HCT116 (cell line): ENCODE data around the gene MYADML2. TPM values are rescaled to one million over a fixed set of nuclear protein-coding genes. Genes with fewer than 3 reads are reported as not detected.
A peak's percentile ranks its signal among the peaks of the same experiment; 100 is the strongest.

Source experiments
- ATAC-seq: fragments of 200-7000 bp; cut with Tn5 transposase; 2 replicates; pipeline ENCODE4 v1.9.1; 2020; ENCODE audit warnings: mild to moderate bottlenecking, moderate library complexity
- BruUV-seq: library from RNA; stranded (reverse); fragments of 400-500 nt; replicated peaks from 2 replicates; lab custom pipeline; 2021; lab: Mats Ljungman, UMichigan
- CTCF ChIA-PET: fragments of 300-600 bp; sonication (Branson Sonifier 250); formaldehyde crosslinking; loops from one replicate; lab custom pipeline; 2021; ENCODE audit warnings: antibody characterized with exemption; lab: Charles Lee
- POLR2A ChIA-PET: fragments of 300-600, 350-600 bp; sonication (Branson Sonifier 250); formaldehyde crosslinking; loops from one replicate; lab custom pipeline; 2021; ENCODE audit warnings: antibody characterized with exemption; lab: Charles Lee
- RAD21 ChIA-PET, 2 experiments: fragments of 300-600 bp; sonication (Branson Sonifier 250); formaldehyde crosslinking; loops; one replicate each; lab custom pipeline; 2023; ENCODE audit warnings: low total read pairs in 2 of 2; ENCODE audit not compliant: uncharacterized antibody in 2 of 2, unreplicated experiment in 2 of 2, low non-redundant PET in 1 of 2; lab: Charles Lee
- DNase-seq: peaks from one replicate; pipeline ENCODE4 v3.0.0-alpha.2; 2010; ENCODE audit warnings: low read depth, low spot score
- H2AFZ ChIP-seq: fragments of 200-600 bp; shearing (Covaris generic), sonication (generic); 2 replicates; pipeline ENCODE4 v1.6.1; 2017; ENCODE audit warnings: low read depth, mixed run types, mixed read lengths, antibody characterized with exemption, low read length; ENCODE audit not compliant: poor library complexity, severe bottlenecking
- H3K27ac ChIP-seq: 2 replicates; pipeline ENCODE4 v1.5.1; 2012; ENCODE audit warnings: low read depth, low read length
- H3K27me3 ChIP-seq: fragments of 200-600 bp; sonication (generic); 2 replicates; pipeline ENCODE4 v1.6.1; 2016; ENCODE audit warnings: mixed run types, low read length, mixed read lengths; ENCODE audit not compliant: insufficient read depth
- H3K36me3 ChIP-seq, 2 experiments: fragments of 200-500 bp in 1 of 2; fragments of 200-600 bp in 1 of 2; sonication (Bioruptor generic) in 1 of 2; sonication (generic) in 1 of 2; 2 replicates each; pipeline versions ENCODE4 v1.5.1 to v1.6.1; 2014 to 2016; ENCODE audit warnings: low read length in 2 of 2, inconsistent platforms in 1 of 2, mixed read lengths in 1 of 2, mixed run types in 1 of 2; ENCODE audit not compliant: insufficient read depth in 2 of 2, control insufficient read depth in 1 of 2
- H3K4me1 ChIP-seq, 2 experiments: fragments of 200-600 bp in 1 of 2; sonication (generic) in 1 of 2; 2 replicates each; pipeline versions ENCODE4 v1.5.1 to v1.6.1; 2012 to 2017; ENCODE audit warnings: low read length in 2 of 2, inconsistent platforms in 1 of 2, mild to moderate bottlenecking in 1 of 2, mixed read lengths in 1 of 2, mixed run types in 1 of 2, moderate library complexity in 1 of 2; ENCODE audit not compliant: insufficient read depth in 2 of 2, control insufficient read depth in 1 of 2
- H3K4me2 ChIP-seq: fragments of 200-600 bp; sonication (generic); 2 replicates; pipeline ENCODE4 v1.6.1; 2017; ENCODE audit warnings: mixed run types, low read length, mixed read lengths
- H3K4me3 ChIP-seq, 2 experiments: fragments of 200-600 bp in 1 of 2; sonication (generic) in 1 of 2; replicated peaks in 1 of 2; 2 replicates each; pipeline ENCODE4 v1.5.1; 2011 to 2016; ENCODE audit warnings: low read length in 2 of 2, control low read depth in 1 of 2, low read depth in 1 of 2, mild to moderate bottlenecking in 1 of 2, mixed read lengths in 1 of 2, mixed run types in 1 of 2
- H3K79me2 ChIP-seq: fragments of 200-600 bp; sonication (generic); 2 replicates; pipeline ENCODE4 v1.6.1; 2017; ENCODE audit warnings: mild to moderate bottlenecking, mixed run types, low read length, moderate library complexity, mixed read lengths; ENCODE audit not compliant: insufficient read depth
- H3K9ac ChIP-seq: fragments of 200-600 bp; sonication (generic); 2 replicates; pipeline ENCODE4 v1.6.1; 2016; ENCODE audit warnings: low read length, mixed read lengths
- H3K9me2 ChIP-seq: fragments of 200-600 bp; sonication (generic), shearing (Covaris generic); 2 replicates; pipeline ENCODE4 v1.6.1; 2017; ENCODE audit warnings: mixed run types, mild to moderate bottlenecking, moderate library complexity; ENCODE audit not compliant: insufficient read depth
- H3K9me3 ChIP-seq, 2 experiments: fragments of 200-500 bp in 1 of 2; fragments of 200-600 bp in 1 of 2; sonication (Bioruptor generic) in 1 of 2; sonication (generic) in 1 of 2; 2 replicates each; pipeline ENCODE4 v1.6.1; 2014 to 2017; ENCODE audit warnings: low read length in 2 of 2, mixed read lengths in 2 of 2, inconsistent platforms in 1 of 2, low read depth in 1 of 2, mild to moderate bottlenecking in 1 of 2, mixed run types in 1 of 2, moderate library complexity in 1 of 2; ENCODE audit not compliant: control insufficient read depth in 1 of 2, insufficient read depth in 1 of 2
- H4K20me1 ChIP-seq: fragments of 200-600 bp; sonication (generic), shearing (Covaris generic); 2 replicates; pipeline ENCODE4 v1.6.1; 2017; ENCODE audit warnings: mixed run types, mild to moderate bottlenecking, moderate library complexity; ENCODE audit not compliant: insufficient read depth
- ELF1 ChIP-seq: IDR thresholded peaks from 2 replicates; pipeline ENCODE4 v1.6.1; 2012; ENCODE audit warnings: low read depth, borderline replicate concordance
- EZH2 ChIP-seq: fragments of 200-600 bp; sonication (generic); IDR thresholded peaks from 2 replicates; pipeline ENCODE4 v1.6.1; 2017; ENCODE audit warnings: antibody characterized with exemption, mixed run types
- EZH2phosphoT487 ChIP-seq: fragments of 200-600 bp; IDR thresholded peaks from 2 replicates; pipeline ENCODE4 v1.6.1; 2018; ENCODE audit warnings: antibody characterized with exemption, borderline replicate concordance
- POLR2AphosphoS5 ChIP-seq: IDR thresholded peaks from 2 replicates; pipeline ENCODE4 v1.6.1; 2011; ENCODE audit warnings: mild to moderate bottlenecking, low read depth, low read length, moderate library complexity
- REST ChIP-seq: IDR thresholded peaks from 2 replicates; pipeline ENCODE4 v1.6.1; 2012; ENCODE audit warnings: low read depth
- intact Hi-C: fragments of 100-400 bp; cut with micrococcal nuclease; formaldehyde crosslinking; loops from 2 replicates; pipeline ENCODE4 v1.10.0; 2022
- total RNA-seq: library from RNA; stranded (reverse); gene quantifications from one replicate; pipeline ENCODE4 v1.2.1, GENCODE V29; 2021; ENCODE audit not compliant: unreplicated experiment

Gene MYADML2
- total RNA-seq, 1 experiment from 2014 or later, result not detected

DNA sequence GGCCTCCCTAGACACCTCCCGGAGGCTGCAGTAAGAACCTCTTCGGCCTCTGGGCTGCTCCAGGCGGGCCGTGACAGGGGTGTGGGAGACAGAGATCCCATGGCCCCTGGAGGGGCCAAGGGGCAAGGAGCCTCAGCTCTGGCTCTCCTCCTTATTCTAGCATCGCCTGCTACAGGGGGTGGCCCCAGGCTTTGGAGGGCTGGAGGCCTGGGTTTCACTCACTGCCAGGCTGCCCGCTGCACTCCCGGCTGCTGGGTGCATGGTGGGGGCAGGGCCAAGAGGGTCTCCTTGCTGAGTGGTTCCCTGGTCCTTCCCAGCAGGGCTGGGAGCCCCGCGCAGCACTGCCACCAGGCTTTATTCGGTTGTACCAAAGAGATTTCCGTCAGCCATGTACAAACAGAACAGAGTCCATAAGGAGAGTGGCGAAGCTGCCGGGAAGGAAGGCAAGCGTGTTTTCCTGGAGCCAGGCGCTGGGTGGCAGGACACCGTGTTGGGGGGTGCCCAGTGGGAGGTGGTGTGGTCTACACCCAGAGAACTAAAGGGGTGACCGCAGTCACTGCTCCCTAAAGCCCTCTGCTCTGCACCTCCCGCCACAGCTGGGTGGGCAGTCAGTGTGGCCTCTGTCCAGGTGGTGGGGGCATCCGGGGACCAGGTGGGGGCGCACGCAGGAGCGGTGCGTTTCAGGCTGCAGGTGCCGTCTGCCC lies 43.0 kb downstream of the MYADML2 start (continued):
- TF ChIP-seq REST, result no peak

DNA sequence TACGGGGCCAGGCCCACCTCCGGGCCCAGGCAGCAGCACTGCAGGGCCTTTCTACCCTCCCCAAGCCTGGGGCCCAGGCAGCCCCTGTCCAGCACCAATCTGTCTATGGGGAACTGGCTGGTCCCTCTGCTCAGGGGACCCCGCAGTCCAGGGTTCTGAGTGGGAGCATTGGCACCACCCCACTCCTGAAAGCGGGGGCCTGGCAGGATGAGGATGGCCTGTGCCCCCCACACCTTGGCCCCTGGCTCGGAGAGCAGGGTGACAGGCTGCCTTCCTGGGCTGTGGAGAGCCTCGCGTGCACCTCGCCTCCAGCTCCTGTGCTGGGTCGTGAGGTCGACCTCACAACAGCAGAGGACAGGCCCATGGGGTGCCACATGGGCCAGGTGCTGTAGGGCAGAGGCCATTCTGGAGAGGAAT lies 43.6 kb downstream of the MYADML2 start:
- POLR2A ChIA-PET, result no interaction called here
- DNase-seq (no peak), ATAC-seq (no peak)
- H3K9ac ChIP-seq, result no peak overlapping the region
- H3K36me3 ChIP-seq, result peaks cover 0 to 25% of the 10 kb centered on the region in 2 experiments; a peak in 2 of 4 replicates
- peaks cover 11 to 31% of the 10 kb centered on the region in 2 experiments for H3K4me1 ChIP-seq
- TF ChIP-seq ELF1 (no peak), POLR2AphosphoS5 (no peak), EZH2phosphoT487 (no peak), EZH2 (no peak)
- CTCF ChIA-PET, result no interaction called here
- no TSS peak for BruUV-seq
- RAD21 ChIA-PET, result no interaction called here
- H3K79me2 ChIP-seq, result no peaks in the 10 kb centered on the region; the same call in 1 of the 2 replicates
- intact Hi-C loops, result no loop called here
- no peak overlapping the region for H3K4me3 ChIP-seq
- H3K9me2 ChIP-seq, result no peaks in the 10 kb centered on the region
- peak overlapping the region; percentile 0; the same call in 1 of the 2 replicates for H3K27ac ChIP-seq
- no peak overlapping the region for H2AFZ ChIP-seq
- H3K27me3 ChIP-seq, result no peaks in the 10 kb centered on the region
- no peaks in the 10 kb centered on the region for H3K9me3 ChIP-seq
- no peaks in the 10 kb centered on the region for H4K20me1 ChIP-seq
- H3K4me2 ChIP-seq, result no peak overlapping the region
